HuH-7 (cell line): ENCODE measurements around the gene NEURL4.

Source experiments
- DNase-seq: peaks from one replicate; pipeline ENCODE4 v3.0.0; 2011; ENCODE audit warnings: low spot score

Gene NEURL4

GRCh38 chr17:7279448-7279847 lies 49.7 kb downstream of the NEURL4 start:
- no peak for DNase-seq

- DNase-seq = no peak
Observed at GRCh38 chr17:7266784-7267183, 62.4 kb downstream of the NEURL4 start.
